ENCODE data around the gene UNC45A.

Gene UNC45A

GRCh38 chr15:90911906-90912769 lies 22.9 kb upstream of the UNC45A start:
- Histone ChIP-seq H3K9me3 (ENCODE audit: control insufficient read depth, low read length) (no peaks in the 10 kb centered on the region), H3K4me1 (ENCODE audit: control insufficient read depth, insufficient read depth, low read length) (no peaks in the 10 kb centered on the region), H3K36me3 (ENCODE audit: control insufficient read depth, insufficient read depth, low read length) (no peaks in the 10 kb centered on the region), H3K27ac (ENCODE audit: insufficient read depth, low read depth, low read length, poor library complexity, severe bottlenecking) (no peak overlapping the region), H3K4me3 (ENCODE audit: insufficient read depth, low read depth, low read length) (no peak overlapping the region), H3K27me3 (ENCODE audit: control insufficient read depth, insufficient read depth, low read length, poor library complexity, severe bottlenecking) (no peaks in the 10 kb centered on the region)
- WGBS, 2 experiments = 93 to 95% methylated on average over 30 of the region's 30 CpGs

- no peak overlapping the region for H3K27ac ChIP-seq (ENCODE audit: insufficient read depth, low read depth, low read length, poor library complexity, severe bottlenecking)
- no peak overlapping the region for H3K4me3 ChIP-seq (ENCODE audit: insufficient read depth, low read depth, low read length)
- H3K4me1 ChIP-seq (ENCODE audit: control insufficient read depth, insufficient read depth, low read length) = no peaks in the 10 kb centered on the region
- whole genome bisulfite sequencing, 2 experiments = 94 to 95% methylated on average over 7 of the region's 7 CpGs
- H3K9me3 ChIP-seq (ENCODE audit: control insufficient read depth, low read length) = no peaks in the 10 kb centered on the region
- no peaks in the 10 kb centered on the region for H3K36me3 ChIP-seq (ENCODE audit: control insufficient read depth, insufficient read depth, low read length)
- no peaks in the 10 kb centered on the region for H3K27me3 ChIP-seq (ENCODE audit: control insufficient read depth, insufficient read depth, low read length, poor library complexity, severe bottlenecking)
These were observed 22.4 kb upstream of the UNC45A start for GRCh38 chr15:90912770-90913075.

- Histone ChIP-seq H3K9me3 (ENCODE audit: control insufficient read depth, low read length) (no peaks in the 10 kb centered on the region), H3K27me3 (ENCODE audit: control insufficient read depth, insufficient read depth, low read length, poor library complexity, severe bottlenecking) (no peaks in the 10 kb centered on the region), H3K27ac (ENCODE audit: insufficient read depth, low read depth, low read length, poor library complexity, severe bottlenecking) (no peak overlapping the region), H3K4me1 (ENCODE audit: control insufficient read depth, insufficient read depth, low read length) (no peaks in the 10 kb centered on the region), H3K4me3 (ENCODE audit: insufficient read depth, low read depth, low read length) (no peak overlapping the region), H3K36me3 (ENCODE audit: control insufficient read depth, insufficient read depth, low read length) (no peaks in the 10 kb centered on the region)
- 92 to 94% methylated on average over 12 of the region's 12 CpGs for WGBS, 2 experiments
These were observed 21.6 kb upstream of the UNC45A start for GRCh38 chr15:90913398-90913944.

GRCh38 chr15:90914305-90915080 lies 20.6 kb upstream of the UNC45A start:
- Histone ChIP-seq H3K4me3 (ENCODE audit: insufficient read depth, low read depth, low read length) (no peak overlapping the region), H3K9me3 (ENCODE audit: control insufficient read depth, low read length) (no peaks in the 10 kb centered on the region), H3K27me3 (ENCODE audit: control insufficient read depth, insufficient read depth, low read length, poor library complexity, severe bottlenecking) (no peaks in the 10 kb centered on the region), H3K4me1 (ENCODE audit: control insufficient read depth, insufficient read depth, low read length) (no peaks in the 10 kb centered on the region), H3K36me3 (ENCODE audit: control insufficient read depth, insufficient read depth, low read length) (no peaks in the 10 kb centered on the region), H3K27ac (ENCODE audit: insufficient read depth, low read depth, low read length, poor library complexity, severe bottlenecking) (no peak overlapping the region)
- 93% methylated on average over 22 of the region's 22 CpGs for WGBS, 2 experiments

GRCh38 chr15:90915216-90915807 lies 19.8 kb upstream of the UNC45A start:
- H3K27ac ChIP-seq (ENCODE audit: insufficient read depth, low read depth, low read length, poor library complexity, severe bottlenecking) = no peak overlapping the region
- H3K4me1 ChIP-seq (ENCODE audit: control insufficient read depth, insufficient read depth, low read length) = no peaks in the 10 kb centered on the region
- WGBS, 2 experiments = 90 to 92% methylated on average over 7 of the region's 7 CpGs
- no peaks in the 10 kb centered on the region for H3K27me3 ChIP-seq (ENCODE audit: control insufficient read depth, insufficient read depth, low read length, poor library complexity, severe bottlenecking)
- H3K4me3 ChIP-seq (ENCODE audit: insufficient read depth, low read depth, low read length) = no peak overlapping the region
- peaks cover 4% of the 10 kb centered on the region for H3K36me3 ChIP-seq (ENCODE audit: control insufficient read depth, insufficient read depth, low read length)
- no peaks in the 10 kb centered on the region for H3K9me3 ChIP-seq (ENCODE audit: control insufficient read depth, low read length)

GRCh38 chr15:90915808-90916440 lies 19.2 kb upstream of the UNC45A start:
- no peak overlapping the region for H3K4me3 ChIP-seq (ENCODE audit: insufficient read depth, low read depth, low read length)
- no peak overlapping the region for H3K27ac ChIP-seq (ENCODE audit: insufficient read depth, low read depth, low read length, poor library complexity, severe bottlenecking)
- no peaks in the 10 kb centered on the region for H3K27me3 ChIP-seq (ENCODE audit: control insufficient read depth, insufficient read depth, low read length, poor library complexity, severe bottlenecking)
- WGBS, 2 experiments = 81 to 86% methylated on average over 25 of the region's 25 CpGs
- no peaks in the 10 kb centered on the region for H3K9me3 ChIP-seq (ENCODE audit: control insufficient read depth, low read length)
- no peaks in the 10 kb centered on the region for H3K4me1 ChIP-seq (ENCODE audit: control insufficient read depth, insufficient read depth, low read length)
- peaks cover 4% of the 10 kb centered on the region for H3K36me3 ChIP-seq (ENCODE audit: control insufficient read depth, insufficient read depth, low read length)

GRCh38 chr15:90916461-90916860 lies 18.6 kb upstream of the UNC45A start:
- H3K27ac ChIP-seq (ENCODE audit: insufficient read depth, low read depth, low read length, poor library complexity, severe bottlenecking) = no peak overlapping the region
- H3K4me3 ChIP-seq (ENCODE audit: insufficient read depth, low read depth, low read length) = no peak overlapping the region
- 91 to 93% methylated on average over 11 of the region's 11 CpGs for WGBS, 2 experiments
- no peaks in the 10 kb centered on the region for H3K4me1 ChIP-seq (ENCODE audit: control insufficient read depth, insufficient read depth, low read length)
- peaks cover 4% of the 10 kb centered on the region for H3K36me3 ChIP-seq (ENCODE audit: control insufficient read depth, insufficient read depth, low read length)
- H3K9me3 ChIP-seq (ENCODE audit: control insufficient read depth, low read length) = no peaks in the 10 kb centered on the region
- no peaks in the 10 kb centered on the region for H3K27me3 ChIP-seq (ENCODE audit: control insufficient read depth, insufficient read depth, low read length, poor library complexity, severe bottlenecking)

- Histone ChIP-seq H3K4me3 (ENCODE audit: insufficient read depth, low read depth, low read length) (no peak overlapping the region), H3K27ac (ENCODE audit: insufficient read depth, low read depth, low read length, poor library complexity, severe bottlenecking) (no peak overlapping the region), H3K4me1 (ENCODE audit: control insufficient read depth, insufficient read depth, low read length) (no peaks in the 10 kb centered on the region), H3K27me3 (ENCODE audit: control insufficient read depth, insufficient read depth, low read length, poor library complexity, severe bottlenecking) (no peaks in the 10 kb centered on the region), H3K36me3 (ENCODE audit: control insufficient read depth, insufficient read depth, low read length) (peaks cover 4% of the 10 kb centered on the region), H3K9me3 (ENCODE audit: control insufficient read depth, low read length) (no peaks in the 10 kb centered on the region)
- WGBS, 2 experiments = 95% methylated on average over 12 of the region's 12 CpGs
These were observed 17.5 kb upstream of the UNC45A start for GRCh38 chr15:90917569-90917968.

- H3K9me3 ChIP-seq (ENCODE audit: control insufficient read depth, low read length) = no peaks in the 10 kb centered on the region
- no peak overlapping the region for H3K27ac ChIP-seq (ENCODE audit: insufficient read depth, low read depth, low read length, poor library complexity, severe bottlenecking)
- no peaks in the 10 kb centered on the region for H3K4me1 ChIP-seq (ENCODE audit: control insufficient read depth, insufficient read depth, low read length)
- H3K36me3 ChIP-seq (ENCODE audit: control insufficient read depth, insufficient read depth, low read length) = peaks cover 4% of the 10 kb centered on the region
- H3K4me3 ChIP-seq (ENCODE audit: insufficient read depth, low read depth, low read length) = no peak overlapping the region
- no peaks in the 10 kb centered on the region for H3K27me3 ChIP-seq (ENCODE audit: control insufficient read depth, insufficient read depth, low read length, poor library complexity, severe bottlenecking)
- 96 to 97% methylated on average over 23 of the region's 23 CpGs for WGBS, 2 experiments
These were observed 16.9 kb upstream of the UNC45A start for GRCh38 chr15:90918034-90918788.

Measured in ectodermal cell (in vitro differentiated cells).